Thyroid gland (tissue), 4 donors: ENCODE measurements around the gene CGB7.
"Not testable (repeated sequence)": the region's sequence is repeated elsewhere in the genome, so short reads cannot be mapped to it uniquely, and the experiment has no call there.

Experiments used
- CTCF ChIP-seq, 6 experiments: fragments of 200-600 bp in 3 of 6; fragments of 450-650 bp in 3 of 6; sonication (generic) in 3 of 6; IDR thresholded peaks; one replicate each; pipeline ENCODE4 v1.5.1; 2016 to 2019; ENCODE audit warnings: antibody characterized with exemption in 6 of 6, mild to moderate bottlenecking in 2 of 6, inconsistent platforms in 1 of 6, moderate library complexity in 1 of 6
- POLR2A ChIP-seq, 2 donors: fragments of 450-650 bp; IDR thresholded peaks; one replicate each; pipeline ENCODE4 v1.6.1; 2017; ENCODE audit warnings: antibody characterized with exemption in 2 of 2, mild to moderate bottlenecking in 2 of 2, moderate library complexity in 1 of 2

GRCh38 chr19:49056902-49057596, 500 bp downstream of the CGB7 start:
- TF ChIP-seq CTCF, POLR2A (IDR thresholded peaks at IDR 0.05): not testable (repeated sequence)
